ENCODE results near the gene GJC1.

GRCh38 chr17:44773140-44773539 lies 56.9 kb downstream of the GJC1 start:
- TF ChIP-seq CTCF (IDR thresholded peaks at IDR 0.05 in 4 of 5, conservative IDR thresholded peaks at IDR 0.05 in 1 of 5) (no peak), POLR2A (IDR thresholded peaks at IDR 0.05) (no peak)

All from gastrocnemius medialis (tissue), 4 donors.